HepG2 (cell line): ENCODE results near the gene FNDC10. TPM values are rescaled to one million over a fixed set of nuclear protein-coding genes. Genes with fewer than 3 reads are reported as not detected.

ENCODE experiments used
- ATAC-seq: fragments of 200-7000 bp; cut with Tn5 transposase; 3 replicates; pipeline ENCODE4 v1.9.1; 2020; ENCODE audit warnings: mild to moderate bottlenecking, moderate library complexity
- BruUV-seq: library from RNA; stranded (reverse); fragments of 400-500 nt; replicated peaks from 2 replicates; lab custom pipeline; 2021; lab: Mats Ljungman, UMichigan
- CTCF ChIA-PET: fragments of 300-600 bp; formaldehyde crosslinking; extraction: SDS; loops from one replicate; lab custom pipeline; 2021; ENCODE audit warnings: low total read pairs, inconsistent platforms, low intra/inter-chr PET ratio; lab: Yijun Ruan, JAX
- POLR2A ChIA-PET: fragments of 350-600 bp; sonication (Branson Sonifier 250); formaldehyde crosslinking; loops from one replicate; lab custom pipeline; 2020; ENCODE audit warnings: antibody characterized with exemption, inconsistent platforms; lab: Yijun Ruan, JAX
- DNase-seq: peaks from one replicate; pipeline ENCODE4 v3.0.0-alpha.2; 2015; ENCODE audit warnings: low spot score
- FAIRE-seq: peaks from 3 replicates; lab custom pipeline; 2011; peaks lifted over from hg19 to GRCh38; lab: Jason Lieb, UNC
- H2AFZ ChIP-seq: one replicate; pipeline ENCODE4 v1.6.1; 2011; ENCODE audit warnings: low read length, inconsistent platforms
- H3K27ac ChIP-seq: fragments of 300-600 bp; 3 replicates; pipeline ENCODE4 v1.8.0; 2011; ENCODE audit warnings: mixed run types, mild to moderate bottlenecking, mixed read lengths, low read length, inconsistent platforms; ENCODE audit not compliant: insufficient read depth; ENCODE audit errors: extremely low read length
- H3K27me3 ChIP-seq, 2 experiments: fragments of 200-600 bp in 1 of 2; 2 replicates in 1 of 2; 3 replicates in 1 of 2; pipeline versions ENCODE4 v1.6.0 to v1.8.0; 2011; ENCODE audit warnings: low read length in 2 of 2, mild to moderate bottlenecking in 2 of 2, moderate library complexity in 2 of 2, inconsistent platforms in 1 of 2; ENCODE audit not compliant: insufficient read depth in 2 of 2, control insufficient read depth in 1 of 2
- H3K36me3 ChIP-seq, 2 experiments: fragments of 200-600 bp in 1 of 2; replicated peaks in 1 of 2; 2 replicates in 1 of 2; 3 replicates in 1 of 2; pipeline versions ENCODE4 v1.5.1 to v1.8.0; 2011; ENCODE audit warnings: low read length in 2 of 2, inconsistent platforms in 1 of 2; ENCODE audit not compliant: insufficient read depth in 2 of 2, control insufficient read depth in 1 of 2
- H3K4me1 ChIP-seq: 2 replicates; pipeline ENCODE4 v1.5.1; 2012; ENCODE audit warnings: low read length, inconsistent platforms; ENCODE audit not compliant: insufficient read depth
- H3K4me2 ChIP-seq: 2 replicates; pipeline ENCODE4 v1.6.0; 2011; ENCODE audit warnings: low read depth, low read length, inconsistent platforms
- H3K4me3 ChIP-seq, 3 experiments: fragments of 200-600 bp in 1 of 3; sonication (generic), shearing (Covaris generic) in 1 of 3; replicated peaks in 1 of 3; 2 replicates each; pipeline ENCODE4 v1.5.1; 2011 to 2016; ENCODE audit warnings: low read length in 3 of 3, inconsistent platforms in 2 of 3, low read depth in 2 of 3, mild to moderate bottlenecking in 2 of 3, control low read depth in 1 of 3, mixed read lengths in 1 of 3; ENCODE audit not compliant: insufficient read depth in 1 of 3
- H3K79me2 ChIP-seq: one replicate; pipeline ENCODE4 v1.6.1; 2011; ENCODE audit warnings: low read length, inconsistent platforms; ENCODE audit not compliant: insufficient read depth
- H3K9ac ChIP-seq: 2 replicates; pipeline ENCODE4 v1.6.0; 2011; ENCODE audit warnings: mild to moderate bottlenecking, low read depth, low read length, inconsistent platforms; ENCODE audit not compliant: insufficient read depth
- H3K9me3 ChIP-seq: 2 replicates; pipeline ENCODE4 v1.5.1; 2012; ENCODE audit warnings: mild to moderate bottlenecking, low read length
- H4K20me1 ChIP-seq: 2 replicates; pipeline ENCODE4 v1.6.0; 2011; ENCODE audit warnings: inconsistent platforms, mild to moderate bottlenecking, low read length, moderate library complexity; ENCODE audit not compliant: insufficient read depth
- AGO2 ChIP-seq: fragments of 200-400 bp; formaldehyde crosslinking; optimal IDR thresholded peaks from 2 replicates; pipeline ENCODE3; 2017; ENCODE audit warnings: mild to moderate bottlenecking, low read depth, low read length, moderate library complexity
- DPF2 ChIP-seq: sonication (generic); formaldehyde crosslinking; IDR thresholded peaks from 2 replicates; pipeline ENCODE4 v1.4.0; 2020; ENCODE audit warnings: mild to moderate bottlenecking, low read depth, missing genetic modification reagents, borderline replicate concordance
- FOSL2 ChIP-seq: sonication (generic); formaldehyde crosslinking; IDR thresholded peaks from 2 replicates; pipeline ENCODE4 v1.4.0; 2020; ENCODE audit warnings: missing genetic modification reagents
- GLI4 ChIP-seq: sonication (generic); formaldehyde crosslinking; IDR thresholded peaks from 2 replicates; pipeline ENCODE4 v1.5.1; 2020; ENCODE audit warnings: missing genetic modification reagents, mild to moderate bottlenecking, moderate library complexity, borderline replicate concordance
- NR2F6 ChIP-seq, 2 experiments: IDR thresholded peaks; 2 replicates each; pipeline ENCODE4 v1.6.1; 2016; ENCODE audit warnings: antibody characterized with exemption in 1 of 2, mild to moderate bottlenecking in 1 of 2
- POLR2A ChIP-seq, 2 experiments: IDR thresholded peaks; 2 replicates each; pipeline ENCODE4 v1.6.1; 2011; ENCODE audit warnings: low read depth in 2 of 2, low read length in 2 of 2, mild to moderate bottlenecking in 1 of 2, moderate library complexity in 1 of 2; ENCODE audit not compliant: insufficient read depth in 1 of 2
- POLR2G ChIP-seq: fragments of 200-400 bp; formaldehyde crosslinking; IDR thresholded peaks from 2 replicates; pipeline ENCODE4 v1.6.1; 2018; ENCODE audit warnings: mild to moderate bottlenecking, low read depth, low read length, moderate library complexity
- ZNF234 ChIP-seq: sonication (generic); formaldehyde crosslinking; conservative IDR thresholded peaks from 2 replicates; pipeline ENCODE4 v1.5.1; 2020; ENCODE audit warnings: mild to moderate bottlenecking, missing genetic modification reagents
- ZNF431 ChIP-seq: sonication (generic); formaldehyde crosslinking; IDR thresholded peaks from 2 replicates; pipeline ENCODE4 v1.9.0; 2022; ENCODE audit warnings: missing genetic modification reagents, low read depth, mild to moderate bottlenecking, borderline replicate concordance
- ZNF615 ChIP-seq: sonication (generic); formaldehyde crosslinking; IDR thresholded peaks from 2 replicates; pipeline ENCODE4 v1.5.0; 2020; ENCODE audit warnings: mild to moderate bottlenecking, missing genetic modification reagents, borderline replicate concordance
- WGBS: methylation state at CpG from one replicate; pipeline ENCODE4 v1.1.6; 2017; ENCODE audit warnings: low lambda C conversion rate; 5-methylcytosine and 5-hydroxymethylcytosine counted together
- in situ Hi-C: cut with HindIII; loops from 2 replicates; pipeline ENCODE4 v1.10.0; 2017; ENCODE audit warnings: low pct_unique_long_range_greater_than_20kb; ENCODE audit not compliant: extremely low pct_ligation_motif_present
- intact Hi-C: fragments of 100-400 bp; cut with micrococcal nuclease; formaldehyde crosslinking; loops from one replicate; pipeline ENCODE4 v1.10.0; 2022; ENCODE audit not compliant: unreplicated experiment
- polyA plus RNA-seq, 8 experiments: library from polyadenylated mRNA; depleted of rRNA in 3 of 8; stranded (reverse) in 7 of 8; unstranded in 1 of 8; fragments of >200 nt; fragmentation: Illumina TruSeq in 4 of 8; extraction: Trizol in 4 of 8; gene quantifications; 2 replicates each; pipeline versions ENCODE4 v1.2.1 to v1.2.3, GENCODE V29; 2011 to 2016; ENCODE audit warnings: low read depth in 4 of 8, missing spikeins in 1 of 8, mixed read lengths in 1 of 8; ENCODE audit not compliant: insufficient read depth in 1 of 8
- total RNA-seq, 5 experiments: library from RNA; depleted of rRNA; stranded (reverse); fragments of >200 nt; fragmentation: Illumina TruSeq; extraction: Trizol; gene quantifications; 2 replicates each; pipeline ENCODE4 v1.2.3, GENCODE V29; 2016; ENCODE audit warnings: low read depth in 1 of 5

FNDC10 gene
- total and polyA plus RNA-seq, 2 of the 13 experiments (the other 11 are each of a cell fraction or from before 2014, with no cell fraction given), result 2.2 to 2.5 TPM

- Histone ChIP-seq H3K9ac (no peak overlapping the region), H3K36me3 (peaks cover 1 to 4% of the 10 kb centered on the region in 2 experiments; a peak in 2 of 5 replicates), H3K27ac (no peak overlapping the region), H3K4me3 (no peak overlapping the region), H3K4me1 (0 out of 2 replicates have a peak, but pooled peaks cover 5% of the 10 kb centered on the region), H3K9me3 (no peaks in the 10 kb centered on the region), H3K79me2 (no peaks in the 10 kb centered on the region), H3K27me3 (no peaks in the 10 kb centered on the region), H3K4me2 (no peak overlapping the region), H4K20me1 (no peaks in the 10 kb centered on the region; the same call in 1 of the 2 replicates), H2AFZ (no peak overlapping the region)
- DNase-seq (no peak), FAIRE-seq (no peak)
- in situ Hi-C loops, result no loop called here
- WGBS, result 97% methylated on average over 19 of the region's 31 CpGs
- intact Hi-C loops, result no loop called here
- POLR2A ChIA-PET, result no interaction called here
- TF ChIP-seq GLI4 (CRISPR knock-in tag) (no peak), POLR2G (no peak; the same call in 1 of the 2 replicates), ZNF234 (CRISPR knock-in tag) (no peak), FOSL2 (CRISPR knock-in tag) (0 out of 2 replicates have a peak, but pooled peaks have one; percentile 9), POLR2A (IDR thresholded peaks at IDR 0.05; ENCODE audit: insufficient read depth in 1 of 2, low read depth in 2 of 2, low read length in 2 of 2) (peak in 1 of 2 experiments; percentile 37; a peak in 1 of 4 replicates), DPF2 (CRISPR knock-in tag) (no peak), ZNF431 (CRISPR knock-in tag) (no peak), AGO2 (peak; percentile 63), ZNF615 (no peak), NR2F6 (IDR thresholded peaks at IDR 0.05) (peak; percentile 22; the same call in 1 of the 2 replicates), NR2F6 (CRISPR knock-in tag; IDR thresholded peaks at IDR 0.05) (no peak)
- TF ChIP-seq, all 625 proteins: peak for 4
- BruUV-seq, result no TSS peak
- CTCF ChIA-PET, result no interaction called here
- ATAC-seq, result peak; percentile 4; the same call in 1 of the 3 replicates
Measured at GRCh38 chr1:1554926-1555915, 44.7 kb downstream of the FNDC10 start.
